GM12892 (cell line): ENCODE measurements around the gene MT1E.
"Not testable (repeated sequence)": the region's sequence is repeated elsewhere in the genome, so short reads cannot be mapped to it uniquely, and the experiment has no call there.

Source experiments
- DNase-seq: peaks from one replicate; pipeline ENCODE4 v3.0.0; 2011; ENCODE audit not compliant: insufficient read length
- FAIRE-seq: peaks from 2 replicates; lab custom pipeline; 2011; peaks lifted over from hg19 to GRCh38; lab: Jason Lieb, UNC
- POLR2A ChIP-seq: IDR thresholded peaks from 2 replicates; pipeline ENCODE4 v1.6.1; 2011; ENCODE audit warnings: low read depth, low read length, control low read depth
- POLR2AphosphoS5 ChIP-seq: IDR thresholded peaks from 2 replicates; pipeline ENCODE4 v1.6.1; 2011; ENCODE audit warnings: low read depth, low read length, control low read depth
- TAF1 ChIP-seq: IDR thresholded peaks from 2 replicates; pipeline ENCODE4 v1.6.1; 2011; ENCODE audit warnings: low read depth, mild to moderate bottlenecking, control low read depth, low read length, borderline replicate concordance

Gene MT1E

DNA sequence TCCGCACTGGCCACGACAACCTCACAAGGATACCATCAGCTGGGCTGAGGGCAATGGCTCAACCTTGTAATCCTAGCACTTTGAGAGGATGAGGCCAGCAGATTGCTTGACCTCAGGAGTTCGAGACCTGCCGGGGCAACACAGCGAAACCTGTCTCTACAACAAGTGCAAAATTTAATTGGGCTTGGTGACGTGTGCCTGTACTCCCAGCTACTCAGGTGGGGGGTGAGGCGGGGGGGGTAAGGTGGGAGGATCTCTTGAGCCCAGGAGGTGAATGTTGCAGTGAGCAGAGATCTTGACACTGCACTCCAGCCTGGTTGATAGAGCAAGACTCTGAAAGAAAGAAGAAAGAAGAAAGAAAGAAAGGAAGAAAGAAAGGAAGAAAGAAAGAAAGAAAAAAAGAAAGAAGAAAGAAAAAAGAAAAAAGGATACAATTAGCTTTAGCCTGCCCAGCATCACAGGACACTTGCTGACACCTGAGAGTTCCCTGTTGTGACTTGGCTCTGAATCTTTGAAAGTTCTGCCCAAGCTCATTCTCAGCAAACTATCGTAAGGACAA is 5.2 kb upstream of the MT1E start:
- no peak for DNase-seq
- FAIRE-seq, result no peak
- TF ChIP-seq TAF1 (no peak), POLR2A (no peak), POLR2AphosphoS5 (no peak)

- DNase-seq, FAIRE-seq: not testable (repeated sequence)
Observed at GRCh38 chr16:56621665-56622445, 3.7 kb upstream of the MT1E start.

DNA sequence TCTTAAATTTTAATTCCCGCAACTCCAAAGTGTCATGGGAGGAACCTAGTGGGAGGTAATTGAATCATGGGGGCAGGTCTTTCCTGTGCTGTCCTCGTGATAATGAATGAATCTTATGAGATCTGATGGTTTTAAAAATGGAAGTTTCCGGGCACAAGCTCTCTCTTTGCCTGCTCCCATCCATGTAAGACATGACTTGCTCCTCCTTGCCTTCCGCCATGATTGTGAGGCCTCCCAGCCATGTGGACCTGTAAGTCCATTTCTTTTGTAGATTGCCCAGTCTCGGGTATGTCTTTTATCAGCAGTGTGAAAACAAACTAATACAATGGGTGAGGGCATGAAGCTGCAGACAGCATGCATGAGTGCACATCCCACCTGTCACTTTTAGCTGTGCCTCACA is 2.4 kb upstream of the MT1E start:
- FAIRE-seq, DNase-seq: not testable (repeated sequence)

GRCh38 chr16:56623637-56624036 is 1.9 kb upstream of the MT1E start:
- TF ChIP-seq TAF1 (no peak), POLR2AphosphoS5 (no peak), POLR2A (no peak)
- DNase-seq, result no peak
- no peak for FAIRE-seq

- no peak for DNase-seq
- no peak for FAIRE-seq
- TF ChIP-seq TAF1 (no peak), POLR2A (no peak), POLR2AphosphoS5 (no peak)
Observed at GRCh38 chr16:56625943-56626654, 518 bp downstream of the MT1E start.

DNA sequence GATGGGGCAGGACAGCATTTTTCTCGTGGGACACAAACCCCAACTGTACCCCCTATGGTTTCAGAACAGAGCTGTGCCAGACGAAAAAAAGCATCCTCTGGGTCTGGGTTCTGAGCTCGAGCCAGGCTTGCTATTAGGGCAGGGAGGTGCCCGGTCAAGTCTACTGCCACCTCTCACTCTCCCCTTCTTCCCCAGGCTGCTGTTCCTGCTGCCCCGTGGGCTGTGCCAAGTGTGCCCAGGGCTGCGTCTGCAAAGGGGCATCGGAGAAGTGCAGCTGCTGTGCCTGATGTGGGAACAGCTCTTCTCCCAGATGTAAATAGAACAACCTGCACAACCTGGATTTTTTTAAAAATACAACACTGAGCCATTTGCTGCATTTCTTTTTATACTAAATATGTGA is 1.1 kb downstream of the MT1E start:
- TF ChIP-seq TAF1 (no peak), POLR2AphosphoS5 (no peak), POLR2A (no peak)

DNA sequence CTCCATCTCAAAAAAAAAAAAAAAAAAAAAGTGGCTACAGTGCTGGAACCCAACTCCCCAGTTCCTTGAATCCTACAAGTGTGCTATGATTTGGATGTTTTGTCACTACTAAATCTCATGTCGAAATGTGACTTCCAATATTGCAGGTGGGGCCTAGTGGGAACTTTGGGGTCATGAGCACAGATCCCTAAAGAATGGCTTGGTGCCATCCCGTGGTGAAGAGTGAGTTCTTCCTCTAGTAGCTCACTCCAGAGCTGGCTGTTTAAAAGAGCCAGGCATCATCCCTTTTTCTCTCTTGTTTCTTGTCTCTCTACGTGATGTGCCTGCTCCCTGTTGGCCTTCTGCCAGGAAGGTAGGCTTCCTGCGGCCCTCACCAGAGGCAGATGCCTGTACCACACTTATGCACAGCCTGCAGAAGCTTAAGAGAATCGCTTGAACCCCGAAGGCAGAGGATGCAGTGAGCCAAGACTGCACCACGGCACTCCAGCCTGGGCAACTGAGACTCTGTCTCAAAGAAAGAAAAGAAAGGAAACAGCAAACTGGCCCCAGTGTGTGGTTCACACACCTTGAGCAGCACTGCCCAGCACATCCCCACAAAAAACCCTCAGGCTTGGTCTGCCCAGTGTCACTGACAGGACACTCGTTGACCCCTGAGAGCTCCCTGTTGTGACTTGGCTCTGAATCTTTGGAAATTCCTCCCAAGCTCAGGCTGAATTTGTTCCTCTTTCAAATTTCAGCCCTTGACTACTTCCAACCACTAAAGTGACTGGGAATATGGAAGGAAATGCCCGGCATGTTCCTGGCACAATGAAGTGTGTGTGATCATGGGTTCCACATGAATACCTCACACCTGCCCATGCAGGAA is 3.1 kb downstream of the MT1E start:
- no peak for FAIRE-seq
- TF ChIP-seq TAF1, result no peak
- no peak for TF ChIP-seq POLR2A
- TF ChIP-seq POLR2AphosphoS5, result no peak
- DNase-seq, result no peak

More for the DNA sequence above, 1.1 kb downstream of the MT1E start:
- DNase-seq (no peak), FAIRE-seq (no peak)

DNA sequence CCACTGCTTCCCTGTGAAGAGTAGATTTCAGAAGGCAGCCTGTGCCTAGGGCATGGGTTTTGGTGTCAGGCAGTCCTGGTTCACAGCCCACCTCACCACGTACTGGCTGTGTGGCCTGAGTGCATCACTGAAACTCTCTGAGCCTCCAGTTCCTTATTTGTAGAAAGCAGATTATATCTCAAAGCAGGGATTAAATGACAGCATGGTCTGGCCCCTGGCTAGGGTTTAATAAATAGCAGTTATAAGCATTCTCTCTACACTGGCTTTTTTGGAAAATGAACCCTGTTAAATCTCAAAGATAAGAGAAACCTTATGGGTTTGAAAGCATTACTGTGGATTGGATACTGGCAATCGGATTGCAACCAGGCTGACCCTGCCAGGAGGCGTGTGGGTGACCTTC is 4.0 kb downstream of the MT1E start:
- FAIRE-seq, result no peak
- no peak for DNase-seq
- no peak for TF ChIP-seq POLR2AphosphoS5

DNA sequence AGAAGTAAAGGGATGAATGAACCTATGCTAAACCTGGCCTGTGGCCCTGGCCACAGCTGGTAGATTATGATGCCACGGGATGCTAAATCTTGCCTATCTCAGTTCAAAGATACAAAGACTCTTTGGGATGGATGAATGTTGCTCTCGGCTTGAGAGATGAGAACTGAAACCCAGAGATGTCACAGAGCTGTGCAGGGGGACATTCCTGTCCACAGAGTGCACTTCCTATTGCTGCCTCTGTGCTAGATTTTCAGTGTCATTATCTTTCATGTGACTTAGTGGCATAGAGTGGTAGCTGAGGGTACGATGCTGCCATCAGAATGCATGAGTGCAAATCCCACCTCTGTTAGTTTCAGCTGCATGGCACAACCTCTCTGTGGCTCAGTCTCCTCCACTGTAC is 4.6 kb downstream of the MT1E start:
- FAIRE-seq (peak; percentile 74), DNase-seq (no peak)

DNA sequence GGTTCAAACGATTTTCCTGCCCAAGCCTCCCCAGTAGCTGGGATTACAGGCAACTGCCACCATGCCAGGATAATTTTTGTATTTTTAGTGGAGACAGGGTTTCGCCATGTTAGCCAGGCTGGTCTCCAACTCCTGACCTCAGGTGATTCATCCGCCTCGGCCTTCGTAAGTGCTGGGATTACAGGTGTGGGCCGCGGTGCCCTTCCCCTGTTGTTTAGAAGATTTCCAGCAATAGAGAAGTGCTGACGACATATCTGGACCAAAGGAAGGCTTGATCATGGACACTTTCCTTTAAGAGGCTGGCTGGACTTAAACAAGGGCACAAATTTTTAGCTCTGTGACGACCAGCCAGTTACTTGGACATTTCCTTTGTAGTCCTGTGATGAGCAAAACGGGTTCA is 5.6 kb downstream of the MT1E start:
- DNase-seq, result no peak
- no peak for FAIRE-seq
- no peak for TF ChIP-seq POLR2A
- no peak for TF ChIP-seq POLR2AphosphoS5
- TF ChIP-seq TAF1, result no peak

More for the DNA sequence above, 4.6 kb downstream of the MT1E start:
- no peak for TF ChIP-seq TAF1
- TF ChIP-seq POLR2AphosphoS5, result no peak
- TF ChIP-seq POLR2A, result no peak

GRCh38 chr16:56631832-56632155 is 6.2 kb downstream of the MT1E start:
- no peak for TF ChIP-seq POLR2AphosphoS5
- no peak for TF ChIP-seq TAF1
- TF ChIP-seq POLR2A, result no peak
- DNase-seq (no peak), FAIRE-seq (no peak)
